ENCODE data around the gene NTSR1. TPM values are rescaled to one million over a fixed set of nuclear protein-coding genes. Genes with fewer than 3 reads are reported as not detected.

Gene NTSR1
- total RNA-seq, 1 experiment from 2014 or later, result 15.9 TPM

DNA sequence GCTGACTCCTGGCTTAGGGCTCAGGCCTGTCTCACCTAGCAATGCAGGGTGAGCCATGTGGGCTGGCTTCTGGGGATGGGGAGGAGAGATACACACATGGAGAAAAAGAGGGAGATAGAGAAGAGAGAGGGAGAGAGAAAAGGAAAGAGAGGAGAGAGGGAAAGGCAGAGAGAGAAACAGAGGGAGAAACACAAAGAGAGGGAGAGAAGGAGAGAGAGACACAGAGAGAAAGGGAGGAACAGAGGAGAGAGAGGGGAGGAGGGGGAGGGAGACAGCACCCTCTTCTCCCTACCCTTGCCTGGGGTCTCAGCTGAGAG, 24.8 kb downstream of the NTSR1 start:
- POLR2A ChIA-PET (ENCODE audit: low non-redundant PET), result no interaction called here
- intact Hi-C loops (cut with micrococcal nuclease; ENCODE audit: unreplicated experiment), result no loop called here
- no peaks in the 10 kb centered on the region for H3K27me3 ChIP-seq (replicated peaks; ENCODE audit: insufficient read depth, low read depth, low read length, poor library complexity)

GRCh38 chr20:62733891-62734290, 25.3 kb downstream of the NTSR1 start:
- Histone ChIP-seq H3K36me3 (ENCODE audit: insufficient read depth, low read length, poor library complexity, severe bottlenecking) (no peaks in the 10 kb centered on the region), H3K4me1 (ENCODE audit: insufficient read depth, low read length, poor library complexity, severe bottlenecking) (peaks cover 55% of the 10 kb centered on the region), H3K27ac (ENCODE audit: low read depth, low read length, poor library complexity, severe bottlenecking) (peak overlapping the region; percentile 97), H3K9me3 (ENCODE audit: low read depth, low read length, poor library complexity, severe bottlenecking) (no peaks in the 10 kb centered on the region), H3K27me3 (replicated peaks; ENCODE audit: insufficient read depth, low read depth, low read length, poor library complexity) (no peaks in the 10 kb centered on the region), H3K4me3 (ENCODE audit: low read depth, low read length, poor library complexity, severe bottlenecking) (no peak overlapping the region)
- no TSS peak for BruUV-seq (replicated peaks)
- CTCF ChIA-PET, result interaction anchor here (0.6 to 1.0 kb wide), 3 partner anchors 25 to 65 kb away, joined by 3 to 5 read pairs (median 4); partner anchors contain the start of gene NTSR1
- no peak for DNase-seq (ENCODE audit: low spot score)
- POLR2A ChIA-PET (ENCODE audit: low non-redundant PET), result no interaction called here
- intact Hi-C loops (cut with micrococcal nuclease; ENCODE audit: unreplicated experiment), result no loop called here
- TF ChIP-seq, protein P1, sequence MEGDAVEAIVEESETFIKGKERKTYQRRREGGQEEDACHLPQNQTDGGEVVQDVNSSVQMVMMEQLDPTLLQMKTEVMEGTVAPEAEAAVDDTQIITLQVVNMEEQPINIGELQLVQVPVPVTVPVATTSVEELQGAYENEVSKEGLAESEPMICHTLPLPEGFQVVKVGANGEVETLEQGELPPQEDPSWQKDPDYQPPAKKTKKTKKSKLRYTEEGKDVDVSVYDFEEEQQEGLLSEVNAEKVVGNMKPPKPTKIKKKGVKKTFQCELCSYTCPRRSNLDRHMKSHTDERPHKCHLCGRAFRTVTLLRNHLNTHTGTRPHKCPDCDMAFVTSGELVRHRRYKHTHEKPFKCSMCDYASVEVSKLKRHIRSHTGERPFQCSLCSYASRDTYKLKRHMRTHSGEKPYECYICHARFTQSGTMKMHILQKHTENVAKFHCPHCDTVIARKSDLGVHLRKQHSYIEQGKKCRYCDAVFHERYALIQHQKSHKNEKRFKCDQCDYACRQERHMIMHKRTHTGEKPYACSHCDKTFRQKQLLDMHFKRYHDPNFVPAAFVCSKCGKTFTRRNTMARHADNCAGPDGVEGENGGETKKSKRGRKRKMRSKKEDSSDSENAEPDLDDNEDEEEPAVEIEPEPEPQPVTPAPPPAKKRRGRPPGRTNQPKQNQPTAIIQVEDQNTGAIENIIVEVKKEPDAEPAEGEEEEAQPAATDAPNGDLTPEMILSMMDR (conservative IDR thresholded peaks at IDR 0.05; ENCODE audit: low read depth, low read length), result no peak
- no peak for TF ChIP-seq EZH2 (IDR thresholded peaks at IDR 0.05; ENCODE audit: borderline replicate concordance, low read depth, low read length, poor library complexity, severe bottlenecking)

More for the DNA sequence above, 24.8 kb downstream of the NTSR1 start:
- CTCF ChIA-PET, result interaction anchor here (0.6 kb wide), 2 partner anchors 34 to 64 kb away, joined by 3 to 5 read pairs; no protein-coding TSS in a partner anchor
- Histone ChIP-seq H3K9me3 (ENCODE audit: low read depth, low read length, poor library complexity, severe bottlenecking) (no peaks in the 10 kb centered on the region), H3K4me3 (ENCODE audit: low read depth, low read length, poor library complexity, severe bottlenecking) (no peak overlapping the region), H3K4me1 (ENCODE audit: insufficient read depth, low read length, poor library complexity, severe bottlenecking) (peaks cover 51% of the 10 kb centered on the region), H3K27ac (ENCODE audit: low read depth, low read length, poor library complexity, severe bottlenecking) (peak overlapping the region; percentile 97), H3K36me3 (ENCODE audit: insufficient read depth, low read length, poor library complexity, severe bottlenecking) (no peaks in the 10 kb centered on the region)
- TF ChIP-seq, protein P1 (conservative IDR thresholded peaks at IDR 0.05; ENCODE audit: low read depth, low read length), result no peak
- no TSS peak for BruUV-seq (replicated peaks)
- no peak for DNase-seq (ENCODE audit: low spot score)

- H3K27me3 ChIP-seq (replicated peaks; ENCODE audit: insufficient read depth, low read depth, low read length, poor library complexity), result no peaks in the 10 kb centered on the region
- no peak for TF ChIP-seq EZH2 (IDR thresholded peaks at IDR 0.05; ENCODE audit: borderline replicate concordance, low read depth, low read length, poor library complexity, severe bottlenecking)
- TF ChIP-seq, protein P1 (conservative IDR thresholded peaks at IDR 0.05; ENCODE audit: low read depth, low read length), result no peak
- no TSS peak for BruUV-seq (replicated peaks)
- H3K4me1 ChIP-seq (ENCODE audit: insufficient read depth, low read length, poor library complexity, severe bottlenecking), result peaks cover 60% of the 10 kb centered on the region
- H3K36me3 ChIP-seq (ENCODE audit: insufficient read depth, low read length, poor library complexity, severe bottlenecking), result no peaks in the 10 kb centered on the region
- CTCF ChIA-PET, result interaction anchor here (0.6 to 1.0 kb wide), 4 partner anchors 25 to 65 kb away, joined by 3 to 5 read pairs (median 4); partner anchors contain the start of gene NTSR1
- H3K27ac ChIP-seq (ENCODE audit: low read depth, low read length, poor library complexity, severe bottlenecking), result peak overlapping the region; percentile 97
- POLR2A ChIA-PET (ENCODE audit: low non-redundant PET), result interaction anchor here (0.7 kb wide), 1 partner anchor 1084 kb away, joined by 3 read pairs; no protein-coding TSS in a partner anchor
- no peak overlapping the region for H3K4me3 ChIP-seq (ENCODE audit: low read depth, low read length, poor library complexity, severe bottlenecking)
- intact Hi-C loops (cut with micrococcal nuclease; ENCODE audit: unreplicated experiment), result no loop called here
- no peak for DNase-seq (ENCODE audit: low spot score)
- H3K9me3 ChIP-seq (ENCODE audit: low read depth, low read length, poor library complexity, severe bottlenecking), result no peaks in the 10 kb centered on the region
Observed at GRCh38 chr20:62734326-62734725, 25.7 kb downstream of the NTSR1 start.
